ENCODE results near the gene DIAPH3. TPM values are rescaled to one million over a fixed set of nuclear protein-coding genes. Genes with fewer than 3 reads are reported as not detected.

The DIAPH3 gene
- total RNA-seq, 2 experiments from 2014 or later: 0.08 to 0.11 TPM

DNA sequence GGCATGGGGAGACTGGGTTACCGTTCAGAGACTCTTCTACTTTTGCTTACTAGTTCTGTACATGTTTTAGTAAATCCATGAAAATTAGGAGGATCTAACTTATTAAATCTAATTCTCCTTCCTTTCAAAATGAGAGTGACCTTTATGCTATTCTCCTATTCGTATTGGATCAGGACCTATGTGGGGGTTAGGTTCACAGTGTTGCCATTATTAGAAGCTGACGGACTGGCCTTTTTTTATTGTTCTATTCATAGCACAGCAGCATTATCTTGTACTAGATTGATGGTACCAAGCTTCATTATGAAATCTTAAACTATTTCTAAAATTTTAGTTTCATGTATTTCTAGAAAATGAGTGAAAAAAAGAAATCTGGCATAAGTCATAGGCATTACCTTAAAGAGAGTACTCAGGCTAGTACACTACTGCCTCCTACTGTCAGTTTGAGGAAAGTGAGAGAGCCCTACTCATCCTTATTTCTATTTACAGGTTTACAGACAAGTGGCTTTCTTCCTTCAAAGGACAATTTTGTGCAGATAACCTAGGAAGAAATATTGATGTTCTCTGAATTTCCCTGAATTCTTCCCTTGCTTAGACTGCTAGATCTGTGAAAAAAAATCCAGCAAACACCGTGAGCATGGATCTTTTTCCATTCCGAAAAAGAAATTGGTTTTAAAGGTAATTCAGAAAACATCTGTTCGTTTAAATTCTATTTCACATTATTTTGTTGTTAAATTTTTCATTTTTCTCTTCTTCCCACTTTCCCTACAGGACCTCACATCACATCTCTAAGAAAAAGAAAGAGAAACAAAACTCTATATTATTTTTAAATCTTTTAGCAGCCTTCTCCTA is 485.5 kb downstream of the DIAPH3 start:
- POLR2A ChIA-PET: no interaction called here
- H3K27me3 ChIP-seq (ENCODE audit: control insufficient read depth in 1 of 2, insufficient read depth in 2 of 2, low read length in 2 of 2): no peaks in the 10 kb centered on the region
- no peaks in the 10 kb centered on the region for H3K9me3 ChIP-seq (ENCODE audit: control insufficient read depth in 1 of 2, insufficient read depth in 1 of 2, low read length in 2 of 2)
- Mint-ChIP-seq H3K4me1 (ENCODE audit: low read depth) (peaks cover 8% of the 10 kb centered on the region), H3K36me3 (ENCODE audit: low read depth) (no peaks in the 10 kb centered on the region), H3K9me3 (no peaks in the 10 kb centered on the region), H3K27ac (no peak overlapping the region), H3K4me3 (no peak overlapping the region), H3K27me3 (no peaks in the 10 kb centered on the region)
- no peaks in the 10 kb centered on the region for H3K36me3 ChIP-seq (ENCODE audit: insufficient read depth, low read length)
- DNase-seq (peak in 3 of 14 experiments; percentile 49 to 58 (median 55)), ATAC-seq (ENCODE audit: poor library complexity) (peak; percentile 55)
- no peaks in the 10 kb centered on the region for H3K4me1 ChIP-seq (ENCODE audit: insufficient read depth, low read length)
- intact Hi-C loops (cut with DNase I, micrococcal nuclease): loop anchor here (2.0 to 5.0 kb wide), 2 partner anchors 286 to 287 kb away; no protein-coding TSS in a partner anchor
- CTCF ChIA-PET: interaction anchor here (1.0 to 1.3 kb wide), 2 partner anchors 10 to 16 kb away, joined by 3 read pairs; no protein-coding TSS in a partner anchor
- H3K27ac ChIP-seq (ENCODE audit: low read depth in 1 of 2, low read length in 2 of 2): no peak overlapping the region
- TF ChIP-seq CTCF (IDR thresholded peaks at IDR 0.05): peak; percentile 34
- no peak overlapping the region for H3K4me3 ChIP-seq (ENCODE audit: low read length)

DNA sequence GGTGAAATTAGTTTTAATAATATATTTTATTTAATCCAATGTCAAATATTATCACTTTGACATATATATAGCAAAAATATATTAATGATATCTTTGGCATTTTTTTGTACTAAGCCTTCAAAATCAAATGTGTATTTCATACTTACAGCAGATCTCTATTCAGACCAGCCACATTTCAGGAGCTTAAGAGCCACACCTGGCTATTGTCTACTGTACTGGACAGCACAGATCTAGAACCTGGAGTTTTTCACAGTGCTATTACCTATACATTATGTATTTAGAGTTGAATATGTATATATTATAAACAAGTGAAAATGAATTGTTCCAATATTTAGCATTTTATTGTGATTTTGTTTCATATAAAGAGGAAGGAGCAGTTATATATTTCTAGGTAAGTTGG is 486.3 kb downstream of the DIAPH3 start:
- intact Hi-C loops (cut with DNase I, micrococcal nuclease): loop anchor here in 1 of 2 experiments (5.0 kb wide), 1 partner anchor 285 kb away; no protein-coding TSS in a partner anchor
- H3K36me3 ChIP-seq (ENCODE audit: insufficient read depth, low read length): no peaks in the 10 kb centered on the region
- POLR2A ChIA-PET: no interaction called here

DNA sequence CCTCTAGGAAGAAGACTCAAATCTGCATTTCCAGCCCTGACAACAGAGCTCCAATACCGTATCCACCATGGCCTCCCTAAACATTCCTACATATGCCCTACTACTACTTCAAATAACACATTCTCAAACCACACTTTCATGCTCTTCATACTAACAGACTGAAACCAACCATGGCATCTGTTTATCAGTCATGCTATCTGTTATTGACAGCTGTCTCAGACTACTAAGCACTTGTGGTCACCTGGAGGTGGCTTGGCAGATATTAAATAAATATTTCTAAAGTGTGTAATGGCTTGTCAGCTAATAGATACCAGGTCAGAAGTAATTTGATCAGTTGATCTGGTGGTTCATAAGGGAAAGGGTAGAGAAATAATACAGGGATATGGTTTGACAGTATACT is 489.1 kb downstream of the DIAPH3 start:
- ATAC-seq (ENCODE audit: poor library complexity) (no peak), DNase-seq (no peak)
- Histone ChIP-seq H3K27ac (ENCODE audit: low read depth in 1 of 2, low read length in 2 of 2) (no peak overlapping the region), H3K36me3 (ENCODE audit: insufficient read depth, low read length) (no peaks in the 10 kb centered on the region), H3K27me3 (ENCODE audit: control insufficient read depth in 1 of 2, insufficient read depth in 2 of 2, low read length in 2 of 2) (no peaks in the 10 kb centered on the region), H3K9me3 (ENCODE audit: control insufficient read depth in 1 of 2, insufficient read depth in 1 of 2, low read length in 2 of 2) (no peaks in the 10 kb centered on the region), H3K4me1 (ENCODE audit: insufficient read depth, low read length) (no peaks in the 10 kb centered on the region), H3K4me3 (ENCODE audit: low read length) (no peak overlapping the region)
- intact Hi-C loops (cut with DNase I, micrococcal nuclease): loop anchor here in 1 of 2 experiments (5.0 kb wide), 1 partner anchor 282 kb away; no protein-coding TSS in a partner anchor
- Mint-ChIP-seq H3K9me3 (no peaks in the 10 kb centered on the region), H3K36me3 (ENCODE audit: low read depth) (no peaks in the 10 kb centered on the region), H3K4me3 (no peak overlapping the region), H3K4me1 (ENCODE audit: low read depth) (peaks cover 11% of the 10 kb centered on the region), H3K27me3 (no peaks in the 10 kb centered on the region), H3K27ac (no peak overlapping the region)
- ChIA-PET POLR2A (no interaction called here), CTCF (no interaction called here)
- no peak for TF ChIP-seq CTCF (IDR thresholded peaks at IDR 0.05)

More for the DNA sequence above, 486.3 kb downstream of the DIAPH3 start:
- H3K4me3 Mint-ChIP-seq: no peak overlapping the region
- DNase-seq (no peak), ATAC-seq (ENCODE audit: poor library complexity) (no peak)
- H3K27ac Mint-ChIP-seq: no peak overlapping the region
- peaks cover 11% of the 10 kb centered on the region for H3K4me1 Mint-ChIP-seq (ENCODE audit: low read depth)
- Histone ChIP-seq H3K4me3 (ENCODE audit: low read length) (no peak overlapping the region), H3K4me1 (ENCODE audit: insufficient read depth, low read length) (no peaks in the 10 kb centered on the region), H3K9me3 (ENCODE audit: control insufficient read depth in 1 of 2, insufficient read depth in 1 of 2, low read length in 2 of 2) (no peaks in the 10 kb centered on the region), H3K27me3 (ENCODE audit: control insufficient read depth in 1 of 2, insufficient read depth in 2 of 2, low read length in 2 of 2) (no peaks in the 10 kb centered on the region), H3K27ac (ENCODE audit: low read depth in 1 of 2, low read length in 2 of 2) (no peak overlapping the region)
- no peak for TF ChIP-seq CTCF (IDR thresholded peaks at IDR 0.05)
- CTCF ChIA-PET: interaction anchor here (1.0 kb wide), 1 partner anchor 9 kb away, joined by 3 read pairs; no protein-coding TSS in a partner anchor
- no peaks in the 10 kb centered on the region for H3K36me3 Mint-ChIP-seq (ENCODE audit: low read depth)
- H3K9me3 Mint-ChIP-seq: no peaks in the 10 kb centered on the region
- H3K27me3 Mint-ChIP-seq: no peaks in the 10 kb centered on the region

Data from CD4-positive, alpha-beta T cell (primary cell).